Measurements from ENCODE around the gene LAMA3.
A peak's percentile ranks its signal among the peaks of the same experiment; 100 is the strongest.

The LAMA3 gene

DNA sequence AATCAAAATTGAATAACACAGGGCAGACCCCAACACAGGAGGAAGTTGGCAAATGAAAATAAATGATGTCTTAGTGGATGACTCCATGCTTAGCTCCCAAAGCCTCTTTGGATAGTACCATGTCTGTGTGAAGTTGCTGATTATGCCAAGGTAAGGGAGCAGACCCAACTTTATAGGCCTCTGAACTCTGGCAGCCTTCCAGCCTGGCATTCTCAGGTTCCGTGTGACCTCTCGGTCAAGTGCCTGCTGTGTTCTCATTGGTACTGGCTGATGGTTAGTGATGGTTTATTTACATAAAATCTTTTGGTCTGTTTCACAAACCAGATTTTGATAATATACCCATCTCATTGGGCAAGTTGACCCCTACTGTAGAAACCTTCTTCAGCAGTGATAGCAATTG is 213.1 kb downstream of the LAMA3 start:
- DNase-seq (ENCODE audit: low read depth in 2 of 2), result no peak

DNA sequence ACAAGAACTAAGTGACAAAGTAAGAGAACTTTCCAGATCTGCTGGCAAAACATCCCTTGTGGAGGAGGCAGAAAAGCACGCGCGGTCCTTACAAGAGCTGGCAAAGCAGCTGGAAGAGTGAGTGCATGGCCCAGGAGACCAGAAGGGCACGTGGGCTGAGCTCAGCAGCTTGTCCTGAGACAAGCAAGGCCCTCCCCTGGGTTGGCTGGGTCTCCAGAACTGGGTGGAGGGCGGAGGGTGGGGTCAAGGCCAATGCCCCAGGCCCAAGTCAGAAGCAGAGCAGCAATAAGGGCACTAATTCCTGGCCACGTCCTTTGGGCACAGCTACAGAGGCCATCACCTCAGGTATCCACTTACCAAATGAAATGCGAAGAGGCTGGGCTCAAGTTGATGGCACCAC is 214.7 kb downstream of the LAMA3 start:
- no peak for DNase-seq (ENCODE audit: low read depth in 2 of 2)

DNA sequence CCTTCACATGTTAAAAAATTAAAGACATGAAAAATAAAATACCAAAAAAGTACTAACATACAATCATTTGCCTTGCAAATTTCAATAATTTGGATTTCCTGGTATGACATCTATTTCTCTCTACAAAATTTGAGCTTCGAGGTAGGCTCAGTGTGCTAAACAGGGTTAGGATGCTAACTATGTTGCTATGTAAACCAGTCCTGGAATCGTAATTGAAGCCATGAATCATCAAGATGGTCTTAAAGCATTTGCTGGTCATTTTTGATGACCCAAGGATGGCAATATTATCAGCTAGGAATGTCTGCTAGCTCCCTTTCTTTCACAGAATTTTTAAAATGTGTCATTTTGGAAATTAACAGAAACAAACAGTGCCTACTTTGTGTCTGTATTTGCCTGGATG is 217.4 kb downstream of the LAMA3 start:
- no peak for DNase-seq (ENCODE audit: low read depth in 2 of 2)

DNA sequence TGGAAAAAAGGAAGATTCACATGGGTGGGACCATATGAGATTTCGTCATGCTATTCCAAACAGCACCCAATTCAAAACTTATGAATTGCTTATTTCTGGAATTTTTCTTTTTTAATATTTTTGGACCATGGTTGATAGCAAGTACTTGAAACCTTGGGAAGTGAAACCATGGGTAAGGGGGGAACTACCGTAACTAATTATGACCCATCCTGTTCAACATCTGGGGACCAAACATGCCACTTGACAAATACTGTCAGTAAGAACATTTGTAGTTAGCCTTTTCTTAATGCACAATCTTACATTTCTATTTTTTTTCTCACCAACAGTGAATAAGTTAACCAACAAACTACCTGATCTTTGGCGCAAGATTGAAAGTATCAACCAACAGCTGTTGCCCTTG is 219.6 kb downstream of the LAMA3 start:
- no peak for DNase-seq (ENCODE audit: low read depth in 2 of 2)

DNA sequence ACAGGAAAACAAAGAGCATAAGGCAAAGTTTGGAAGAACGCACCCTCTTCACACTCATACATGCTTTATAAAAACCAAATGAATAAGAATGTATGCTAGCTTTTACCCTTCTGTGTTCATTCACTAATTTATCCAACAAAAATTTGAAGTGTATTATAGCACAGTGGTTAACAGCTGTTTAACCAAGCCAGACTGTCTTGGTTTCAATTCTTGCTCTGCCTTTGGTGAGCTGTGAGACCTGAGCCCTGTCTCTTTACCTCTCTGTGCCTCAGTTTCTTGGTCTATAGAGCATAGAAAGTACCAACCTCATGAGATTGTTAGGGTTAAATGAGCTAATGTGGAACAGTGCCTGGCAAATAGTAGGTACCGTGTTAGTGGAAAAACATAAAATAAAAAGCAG is 220.8 kb downstream of the LAMA3 start:
- no peak for DNase-seq (ENCODE audit: low read depth in 2 of 2)

DNA sequence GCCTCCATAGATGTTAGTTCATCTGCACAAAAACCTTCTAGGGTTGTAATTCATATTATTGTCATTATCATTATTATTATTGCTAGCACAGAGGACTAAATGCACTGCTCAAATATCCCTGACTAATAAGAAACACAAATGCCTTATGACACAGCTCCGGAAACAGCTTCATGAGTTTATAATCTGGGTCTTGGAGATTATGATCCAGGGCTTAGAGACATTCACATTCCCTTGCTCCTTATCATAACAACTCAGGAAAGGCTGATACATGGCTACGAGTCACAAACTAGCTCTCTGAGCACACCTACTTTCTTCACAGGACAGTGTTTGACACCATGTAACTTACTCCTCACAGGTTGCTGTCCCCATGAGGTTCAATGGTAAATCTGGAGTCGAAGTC is 223.1 kb downstream of the LAMA3 start:
- DNase-seq (ENCODE audit: low read depth in 2 of 2), result no peak

DNA sequence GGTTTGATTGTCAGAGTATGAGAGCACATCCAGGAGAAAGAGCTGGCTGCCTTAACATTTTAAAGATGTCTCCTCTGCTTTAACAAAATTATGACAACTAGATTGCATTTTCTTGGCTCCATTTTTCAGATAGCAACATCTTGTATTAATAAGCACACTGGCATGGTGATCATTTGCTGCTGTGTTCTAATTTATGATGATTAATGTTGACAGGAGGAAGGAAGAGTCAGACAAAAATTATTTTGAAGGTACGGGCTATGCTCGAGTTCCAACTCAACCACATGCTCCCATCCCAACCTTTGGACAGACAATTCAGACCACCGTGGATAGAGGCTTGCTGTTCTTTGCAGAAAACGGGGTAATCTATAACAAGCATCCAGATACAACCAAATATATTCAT is 227.1 kb downstream of the LAMA3 start:
- no peak for DNase-seq (ENCODE audit: low read depth in 2 of 2)

DNA sequence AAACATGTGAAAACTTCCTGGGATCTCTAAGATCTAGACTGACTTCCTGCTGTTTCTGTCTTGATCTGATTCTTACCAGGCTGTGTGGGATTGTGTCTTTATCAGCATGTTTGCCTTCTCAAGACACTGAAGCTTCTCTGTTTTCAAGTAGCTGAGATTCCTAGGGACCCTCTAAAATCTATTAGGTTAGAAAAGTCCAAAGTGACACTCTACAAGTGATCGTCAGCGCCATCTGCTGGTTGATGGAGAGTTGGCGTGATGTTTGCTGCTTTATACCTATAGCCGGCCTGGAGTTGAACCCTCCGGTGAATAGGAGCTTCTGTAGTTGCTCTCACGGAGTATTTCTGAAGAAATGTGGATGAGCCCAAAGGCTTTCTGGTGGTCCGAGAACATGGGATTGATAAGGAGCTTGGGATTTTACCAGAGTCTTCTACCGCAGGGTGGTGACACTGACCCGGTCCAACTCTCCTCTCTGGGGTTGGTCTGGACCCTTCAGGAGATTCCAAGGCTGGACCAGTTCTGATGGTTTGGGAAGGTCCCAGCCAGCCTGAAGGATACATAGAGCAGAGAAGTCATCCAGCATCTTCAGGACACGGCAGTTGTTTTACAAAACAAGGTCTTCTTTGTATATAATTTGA is 229.3 kb downstream of the LAMA3 start:
- peak; percentile 62 to 73 for DNase-seq (ENCODE audit: low read depth in 2 of 2)

DNA sequence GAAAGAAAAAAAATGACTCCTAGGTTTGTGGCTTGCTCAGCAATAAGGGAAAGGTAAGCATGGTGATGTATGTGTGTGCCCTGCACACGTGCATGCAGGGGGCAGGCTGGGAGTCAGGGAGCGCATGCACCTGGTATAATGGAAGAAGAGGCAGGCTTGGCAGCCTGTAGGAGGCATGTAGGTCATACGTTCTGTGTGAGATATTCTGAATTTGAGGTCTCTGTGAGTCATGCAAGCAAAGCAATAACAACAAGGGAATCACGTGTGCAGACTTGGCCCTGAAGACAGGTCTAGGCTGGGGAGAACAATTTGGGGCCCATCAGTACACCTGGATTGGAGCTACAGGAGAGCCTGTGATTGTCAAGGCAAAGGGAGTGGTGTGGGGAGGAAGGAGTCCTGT is 230.8 kb downstream of the LAMA3 start:
- DNase-seq (ENCODE audit: low read depth in 2 of 2), result no peak

DNA sequence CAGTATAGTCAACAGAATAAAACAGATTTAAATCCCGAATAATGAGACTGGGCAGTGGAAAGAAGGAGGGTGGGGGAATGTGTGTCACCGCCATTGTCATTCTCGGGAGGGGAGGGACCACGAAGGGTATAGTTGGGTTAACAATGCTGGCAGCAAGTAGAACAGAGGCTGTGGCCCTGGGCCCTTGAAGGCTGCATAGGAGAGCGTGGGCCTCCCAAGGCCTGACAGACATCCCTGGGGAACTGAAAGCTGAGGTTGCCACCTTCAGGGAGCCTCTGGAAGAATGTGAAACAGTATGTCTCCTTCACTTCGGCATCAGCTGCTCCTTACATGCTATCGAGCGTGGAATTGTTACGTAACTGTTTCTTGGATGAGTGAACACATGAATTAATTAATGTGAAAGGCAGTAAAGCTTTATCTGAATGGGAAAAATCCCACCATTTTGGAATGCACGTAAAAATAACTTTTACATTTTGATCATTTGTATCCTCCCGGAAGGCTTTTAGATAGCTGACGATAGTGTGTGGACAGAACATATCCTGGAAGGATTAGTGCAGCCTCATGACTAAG is 232.5 kb downstream of the LAMA3 start:
- no peak for DNase-seq (ENCODE audit: low read depth in 2 of 2)

DNA sequence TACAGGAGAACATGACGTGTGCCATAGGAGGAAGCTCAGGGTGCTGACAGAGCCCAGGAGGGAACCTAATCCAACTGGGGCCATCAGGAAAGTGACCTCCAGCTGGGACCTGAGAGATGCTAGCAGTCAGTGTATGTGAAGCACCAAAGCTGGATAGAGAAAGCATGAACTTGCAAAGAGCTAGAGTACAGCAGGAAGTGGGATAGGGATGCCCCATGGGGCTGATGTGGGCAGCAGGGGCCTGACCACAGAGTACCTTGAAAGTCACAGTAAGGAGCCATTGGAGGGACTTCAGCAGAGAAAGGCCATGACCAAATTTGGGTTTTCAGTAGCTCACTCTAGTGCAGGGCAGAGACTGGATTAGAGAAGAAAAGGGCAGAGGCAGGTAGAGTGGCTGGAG is 233.7 kb downstream of the LAMA3 start:
- DNase-seq (ENCODE audit: low read depth in 2 of 2), result no peak

DNA sequence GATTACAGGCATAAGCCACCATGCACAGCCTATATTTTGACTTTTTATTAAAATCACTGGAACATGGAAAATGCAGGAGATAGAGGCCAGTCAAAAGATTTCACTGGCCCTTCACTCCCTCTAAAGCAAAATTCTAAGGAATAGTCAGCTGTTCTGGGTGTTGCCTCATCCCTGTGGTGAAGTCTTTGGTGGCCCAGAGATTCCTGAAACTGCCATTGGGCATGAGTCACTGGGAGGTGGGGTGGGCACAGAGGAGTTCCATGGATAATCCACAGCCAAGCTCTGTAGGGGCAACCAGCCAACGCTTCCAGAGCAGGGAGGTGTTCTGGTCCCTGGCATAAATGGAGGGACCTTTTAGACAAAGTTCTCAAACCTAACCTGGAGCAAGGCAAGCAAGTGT is 235.6 kb downstream of the LAMA3 start:
- no peak for DNase-seq (ENCODE audit: low read depth in 2 of 2)

DNA sequence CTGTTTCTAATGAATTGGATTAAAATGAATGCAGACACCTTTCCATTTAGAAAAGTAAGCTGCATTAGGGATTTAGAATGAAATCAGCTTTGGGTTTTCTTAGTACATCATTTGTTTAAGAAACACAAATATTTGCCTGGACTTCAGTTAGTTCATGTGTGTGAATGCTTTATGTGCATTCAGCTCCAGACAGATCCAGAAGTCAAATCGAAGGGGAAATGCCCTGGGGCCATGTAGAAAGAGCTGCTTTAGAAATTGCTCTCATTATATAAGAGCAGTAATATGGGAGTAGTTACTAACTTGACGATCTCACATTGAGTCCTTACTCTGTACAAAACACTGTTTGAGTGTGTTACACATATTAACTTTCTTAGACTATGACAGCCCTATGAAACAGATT is 237.3 kb downstream of the LAMA3 start:
- DNase-seq (ENCODE audit: low read depth in 2 of 2), result no peak

DNA sequence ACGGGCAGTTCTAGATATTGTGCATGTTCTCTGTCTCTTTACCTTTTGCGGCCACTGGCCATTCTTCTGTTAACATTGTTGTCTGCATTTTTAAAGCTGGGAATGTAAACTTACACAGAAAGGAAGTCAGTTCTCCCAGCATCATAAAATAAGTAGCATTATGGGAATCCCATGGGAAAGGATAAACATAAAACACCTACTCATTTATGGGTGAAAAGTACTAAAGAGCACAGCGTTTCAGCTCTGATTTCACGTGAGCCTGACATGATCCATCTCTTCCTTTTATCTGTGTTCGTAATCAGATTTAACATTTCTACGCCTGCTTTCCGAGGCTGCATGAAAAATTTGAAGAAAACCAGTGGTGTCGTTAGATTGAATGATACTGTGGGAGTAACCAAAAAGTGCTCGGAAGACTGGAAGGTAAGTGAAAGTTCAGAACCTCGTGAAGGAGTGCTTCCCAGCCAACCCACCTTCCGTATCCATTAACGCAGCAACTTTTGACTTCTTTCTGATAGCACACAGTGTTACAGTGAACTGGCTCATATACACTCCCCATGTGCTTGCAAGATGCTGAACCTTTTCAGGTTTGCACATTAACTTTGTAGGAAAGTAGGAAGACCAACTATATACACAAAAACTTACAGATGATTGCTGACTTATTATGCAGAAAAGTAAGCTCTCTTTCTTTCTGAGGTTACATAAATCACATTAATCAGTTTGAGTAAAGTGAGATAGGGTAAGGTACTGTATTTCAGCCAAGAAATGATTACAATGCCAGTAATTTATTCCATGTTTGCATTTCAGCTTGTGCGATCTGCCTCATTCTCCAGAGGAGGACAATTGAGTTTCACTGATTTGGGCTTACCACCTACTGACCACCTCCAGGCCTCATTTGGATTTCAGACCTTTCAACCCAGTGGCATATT is 238.8 kb downstream of the LAMA3 start:
- DNase-seq (ENCODE audit: low read depth in 2 of 2), result no peak

DNA sequence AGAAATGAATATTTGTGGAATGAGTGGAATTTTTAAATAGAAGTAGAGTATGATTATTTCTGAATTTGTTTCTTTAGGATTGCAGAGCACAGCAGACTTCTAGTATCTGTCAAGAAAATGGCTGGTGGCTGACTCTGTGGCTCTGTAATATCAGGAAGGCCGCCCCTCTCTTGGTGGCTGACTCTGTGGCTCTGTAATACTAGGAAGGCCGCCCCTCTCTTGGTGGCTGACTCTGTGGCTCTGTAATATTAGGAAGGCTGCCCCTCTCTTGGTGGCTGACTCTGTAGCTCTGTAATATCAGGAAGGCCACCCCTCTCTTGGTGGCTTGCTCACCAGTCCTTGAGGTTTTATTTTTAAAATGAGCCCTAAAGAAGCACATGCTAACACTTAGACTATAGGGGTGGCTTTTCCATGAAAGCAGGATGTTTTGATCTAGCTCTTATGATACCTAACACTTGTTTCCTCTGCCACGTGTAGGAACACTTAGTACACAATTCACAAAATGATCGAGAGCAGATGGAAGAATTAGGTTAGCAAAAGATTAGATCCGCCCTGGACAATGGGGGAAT is 240.2 kb downstream of the LAMA3 start:
- DNase-seq (ENCODE audit: low read depth in 2 of 2), result no peak

DNA sequence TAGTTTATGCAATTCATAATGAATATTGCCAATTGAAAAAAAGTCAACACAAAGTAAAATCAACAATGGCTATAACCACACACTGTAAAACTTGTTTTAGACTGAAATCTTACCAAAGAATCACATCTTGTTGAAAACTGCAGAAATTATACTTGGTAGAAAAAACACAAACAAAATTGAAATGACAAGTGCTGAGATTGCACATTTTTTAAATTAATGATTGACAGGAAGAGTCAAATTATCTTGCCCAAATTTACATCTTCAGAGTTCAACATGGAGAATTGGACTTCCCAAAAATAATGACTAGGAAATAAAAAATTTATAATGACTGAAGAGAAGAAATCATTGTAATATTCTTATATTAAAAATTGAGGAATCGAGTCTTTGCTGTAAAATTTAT is 240.7 kb downstream of the LAMA3 start:
- no peak for DNase-seq (ENCODE audit: low read depth in 2 of 2)

DNA sequence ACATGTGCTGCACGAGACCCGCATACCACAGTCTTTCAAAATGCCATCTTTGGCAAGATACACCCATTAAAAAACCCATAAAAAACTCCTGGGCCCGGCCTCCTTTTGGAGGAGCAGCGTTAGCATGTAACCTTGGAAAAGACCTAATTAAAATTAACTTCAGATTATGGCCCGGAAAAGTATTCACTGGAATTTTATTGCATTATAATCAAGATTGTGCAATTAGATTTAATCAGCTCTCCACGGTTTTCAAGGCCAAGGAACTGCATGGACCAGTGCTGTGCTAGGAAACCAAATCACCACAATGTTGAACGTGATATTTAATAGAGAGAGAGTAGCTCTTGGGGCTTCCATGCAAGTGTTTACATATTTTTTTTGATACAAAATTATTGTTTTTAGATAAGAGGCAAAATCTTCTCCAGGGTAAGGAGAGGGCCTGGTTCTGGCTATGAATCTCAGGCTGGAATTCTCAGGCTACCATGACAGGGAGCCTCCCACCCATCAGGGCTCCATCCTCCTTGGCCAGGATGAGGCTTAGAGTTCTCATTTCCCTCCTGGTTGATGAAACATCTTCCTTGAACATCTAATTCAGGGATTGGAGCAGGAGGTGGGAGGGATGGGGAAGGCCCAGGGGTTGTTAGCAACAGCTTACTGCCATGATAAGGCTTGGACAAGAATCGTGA is 243.3 kb downstream of the LAMA3 start:
- DNase-seq (ENCODE audit: low read depth in 2 of 2), result no peak

DNA sequence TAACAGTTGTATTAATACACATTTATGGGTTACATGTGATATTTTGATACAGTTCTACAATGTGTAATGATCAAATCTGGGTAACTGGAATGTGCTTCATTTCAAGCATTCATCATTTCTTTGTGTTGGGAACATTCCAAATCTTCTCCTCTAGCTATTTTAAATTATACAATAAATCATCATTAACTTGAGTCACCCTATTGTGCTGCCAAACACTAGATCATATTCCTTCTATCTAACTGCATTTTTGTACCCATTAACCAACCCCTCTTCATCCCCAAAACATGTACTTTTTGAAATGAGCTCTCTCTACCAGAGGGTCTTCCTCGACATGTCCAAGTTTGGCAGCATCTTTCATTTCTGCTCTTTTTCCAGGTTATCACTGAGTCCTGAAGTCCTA is 244.2 kb downstream of the LAMA3 start:
- no peak for DNase-seq (ENCODE audit: low read depth in 2 of 2)

DNA sequence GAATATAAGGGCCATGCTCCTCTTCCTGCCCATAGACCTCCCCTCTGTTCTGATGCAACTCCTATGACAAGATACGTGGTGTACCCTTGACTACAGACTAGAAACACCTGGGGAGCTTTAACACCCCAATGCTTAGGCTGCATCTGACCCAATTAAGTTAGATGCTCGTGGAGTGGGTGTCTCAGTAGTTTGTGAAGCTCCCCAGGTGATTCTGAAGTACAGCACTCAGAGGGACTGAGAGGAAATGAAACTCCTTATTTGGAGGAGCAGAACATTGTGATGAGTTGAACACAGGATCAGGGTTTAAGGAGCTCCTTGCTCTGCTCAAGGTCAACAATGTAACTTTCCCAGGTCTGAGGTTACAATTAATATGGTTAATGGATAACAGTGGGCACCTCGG is 245.0 kb downstream of the LAMA3 start:
- no peak for DNase-seq (ENCODE audit: low read depth in 2 of 2)

DNA sequence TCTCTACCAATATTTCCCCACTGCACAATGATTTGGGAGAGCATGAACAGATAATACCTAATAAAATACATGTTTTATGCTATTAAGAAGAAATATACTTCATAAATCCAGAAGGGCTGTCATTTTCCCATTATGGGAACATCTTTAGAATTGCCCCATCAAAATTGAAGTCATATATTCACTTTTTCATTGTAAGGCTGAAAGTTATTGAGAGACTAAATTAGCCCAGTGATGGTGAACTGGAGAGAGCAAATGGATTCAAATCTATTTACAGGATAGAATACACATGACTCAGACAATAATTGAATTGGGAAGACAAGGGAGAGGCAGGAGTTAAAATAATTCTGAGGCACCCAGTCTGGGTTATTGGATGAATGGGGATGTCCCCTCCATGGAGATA is 245.6 kb downstream of the LAMA3 start:
- no peak for DNase-seq (ENCODE audit: low read depth in 2 of 2)

DNA sequence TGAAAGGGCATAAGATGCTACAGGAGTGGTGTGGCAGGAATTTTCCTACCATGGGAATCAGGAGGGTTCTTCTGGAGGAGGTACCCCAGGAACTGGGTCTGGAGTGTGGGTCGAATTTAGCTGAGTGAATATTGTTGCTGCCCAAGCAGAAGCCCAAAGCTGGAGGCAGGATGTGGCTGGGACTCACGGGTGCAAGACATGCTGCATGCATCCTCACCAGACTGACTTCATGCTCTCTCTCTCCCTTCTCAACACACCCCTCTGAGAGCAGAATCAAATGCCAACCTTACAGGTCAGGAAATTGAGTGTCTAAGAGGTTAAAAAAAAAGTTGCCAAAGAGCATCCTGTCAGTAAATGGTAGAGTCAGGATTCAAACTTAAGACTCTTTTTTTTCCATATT is 246.6 kb downstream of the LAMA3 start:
- no peak for DNase-seq (ENCODE audit: low read depth in 2 of 2)

DNA sequence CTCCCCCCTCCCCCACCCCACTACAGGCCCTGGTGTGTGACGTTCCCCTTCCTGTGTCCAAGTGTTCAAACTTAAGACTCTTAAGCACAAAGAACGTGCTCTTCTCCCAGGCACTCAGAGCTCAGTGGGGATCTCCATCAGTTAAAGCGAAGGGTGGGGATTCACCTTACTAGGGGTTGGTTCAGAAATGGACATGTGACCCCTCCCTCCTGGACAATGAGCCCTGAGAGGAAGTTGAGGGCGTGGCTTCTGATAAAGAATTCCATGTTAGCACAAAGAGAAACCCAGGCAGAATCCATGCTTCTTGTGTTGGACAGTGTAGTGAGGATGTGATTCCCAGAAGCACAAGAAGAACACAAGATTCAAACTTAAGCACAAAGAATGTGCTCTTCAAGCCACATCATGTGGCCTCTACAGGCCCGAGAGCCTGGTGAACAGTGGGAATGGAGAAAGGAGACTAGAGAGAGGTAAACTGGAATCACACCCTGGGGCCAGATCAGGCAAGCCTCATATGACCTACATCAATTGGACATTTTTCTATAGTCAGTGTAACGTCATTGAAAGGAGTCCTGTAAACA is 247.2 kb downstream of the LAMA3 start:
- no peak for DNase-seq (ENCODE audit: low read depth in 2 of 2)

All from stimulated activated CD4-positive, alpha-beta T cell treated with anti-CD3 and anti-CD28 coated beads, Interleukin-15, amount 100 ng/mL, for 48 hours (primary cell).